HCT116 (cell line): ENCODE measurements around the gene TRPV4. TPM values are rescaled to one million over a fixed set of nuclear protein-coding genes. Genes with fewer than 3 reads are reported as not detected.

Source experiments
- ATAC-seq: fragments of 200-7000 bp; cut with Tn5 transposase; 2 replicates; pipeline ENCODE4 v1.9.1; 2020; ENCODE audit warnings: mild to moderate bottlenecking, moderate library complexity
- BruUV-seq: library from RNA; stranded (reverse); fragments of 400-500 nt; replicated peaks from 2 replicates; lab custom pipeline; 2021; lab: Mats Ljungman, UMichigan
- CTCF ChIA-PET: fragments of 300-600 bp; sonication (Branson Sonifier 250); formaldehyde crosslinking; loops from one replicate; lab custom pipeline; 2021; ENCODE audit warnings: antibody characterized with exemption; lab: Charles Lee
- POLR2A ChIA-PET: fragments of 300-600, 350-600 bp; sonication (Branson Sonifier 250); formaldehyde crosslinking; loops from one replicate; lab custom pipeline; 2021; ENCODE audit warnings: antibody characterized with exemption; lab: Charles Lee
- RAD21 ChIA-PET, 2 experiments: fragments of 300-600 bp; sonication (Branson Sonifier 250); formaldehyde crosslinking; loops; one replicate each; lab custom pipeline; 2023; ENCODE audit warnings: low total read pairs in 2 of 2; ENCODE audit not compliant: uncharacterized antibody in 2 of 2, unreplicated experiment in 2 of 2, low non-redundant PET in 1 of 2; lab: Charles Lee
- DNase-seq: peaks from one replicate; pipeline ENCODE4 v3.0.0-alpha.2; 2010; ENCODE audit warnings: low read depth, low spot score
- H2AFZ ChIP-seq: fragments of 200-600 bp; shearing (Covaris generic), sonication (generic); 2 replicates; pipeline ENCODE4 v1.6.1; 2017; ENCODE audit warnings: low read depth, mixed run types, mixed read lengths, antibody characterized with exemption, low read length; ENCODE audit not compliant: poor library complexity, severe bottlenecking
- H3K27ac ChIP-seq: 2 replicates; pipeline ENCODE4 v1.5.1; 2012; ENCODE audit warnings: low read depth, low read length
- H3K27me3 ChIP-seq: fragments of 200-600 bp; sonication (generic); 2 replicates; pipeline ENCODE4 v1.6.1; 2016; ENCODE audit warnings: mixed run types, low read length, mixed read lengths; ENCODE audit not compliant: insufficient read depth
- H3K36me3 ChIP-seq, 2 experiments: fragments of 200-500 bp in 1 of 2; fragments of 200-600 bp in 1 of 2; sonication (Bioruptor generic) in 1 of 2; sonication (generic) in 1 of 2; 2 replicates each; pipeline versions ENCODE4 v1.5.1 to v1.6.1; 2014 to 2016; ENCODE audit warnings: low read length in 2 of 2, inconsistent platforms in 1 of 2, mixed read lengths in 1 of 2, mixed run types in 1 of 2; ENCODE audit not compliant: insufficient read depth in 2 of 2, control insufficient read depth in 1 of 2
- H3K4me1 ChIP-seq, 2 experiments: fragments of 200-600 bp in 1 of 2; sonication (generic) in 1 of 2; 2 replicates each; pipeline versions ENCODE4 v1.5.1 to v1.6.1; 2012 to 2017; ENCODE audit warnings: low read length in 2 of 2, inconsistent platforms in 1 of 2, mild to moderate bottlenecking in 1 of 2, mixed read lengths in 1 of 2, mixed run types in 1 of 2, moderate library complexity in 1 of 2; ENCODE audit not compliant: insufficient read depth in 2 of 2, control insufficient read depth in 1 of 2
- H3K4me2 ChIP-seq: fragments of 200-600 bp; sonication (generic); 2 replicates; pipeline ENCODE4 v1.6.1; 2017; ENCODE audit warnings: mixed run types, low read length, mixed read lengths
- H3K4me3 ChIP-seq, 2 experiments: fragments of 200-600 bp in 1 of 2; sonication (generic) in 1 of 2; replicated peaks in 1 of 2; 2 replicates each; pipeline ENCODE4 v1.5.1; 2011 to 2016; ENCODE audit warnings: low read length in 2 of 2, control low read depth in 1 of 2, low read depth in 1 of 2, mild to moderate bottlenecking in 1 of 2, mixed read lengths in 1 of 2, mixed run types in 1 of 2
- H3K79me2 ChIP-seq: fragments of 200-600 bp; sonication (generic); 2 replicates; pipeline ENCODE4 v1.6.1; 2017; ENCODE audit warnings: mild to moderate bottlenecking, mixed run types, low read length, moderate library complexity, mixed read lengths; ENCODE audit not compliant: insufficient read depth
- H3K9ac ChIP-seq: fragments of 200-600 bp; sonication (generic); 2 replicates; pipeline ENCODE4 v1.6.1; 2016; ENCODE audit warnings: low read length, mixed read lengths
- H3K9me2 ChIP-seq: fragments of 200-600 bp; sonication (generic), shearing (Covaris generic); 2 replicates; pipeline ENCODE4 v1.6.1; 2017; ENCODE audit warnings: mixed run types, mild to moderate bottlenecking, moderate library complexity; ENCODE audit not compliant: insufficient read depth
- H3K9me3 ChIP-seq, 2 experiments: fragments of 200-500 bp in 1 of 2; fragments of 200-600 bp in 1 of 2; sonication (Bioruptor generic) in 1 of 2; sonication (generic) in 1 of 2; 2 replicates each; pipeline ENCODE4 v1.6.1; 2014 to 2017; ENCODE audit warnings: low read length in 2 of 2, mixed read lengths in 2 of 2, inconsistent platforms in 1 of 2, low read depth in 1 of 2, mild to moderate bottlenecking in 1 of 2, mixed run types in 1 of 2, moderate library complexity in 1 of 2; ENCODE audit not compliant: control insufficient read depth in 1 of 2, insufficient read depth in 1 of 2
- H4K20me1 ChIP-seq: fragments of 200-600 bp; sonication (generic), shearing (Covaris generic); 2 replicates; pipeline ENCODE4 v1.6.1; 2017; ENCODE audit warnings: mixed run types, mild to moderate bottlenecking, moderate library complexity; ENCODE audit not compliant: insufficient read depth
- CBX3 ChIP-seq: IDR thresholded peaks from 2 replicates; pipeline ENCODE4 v1.6.1; 2012; ENCODE audit warnings: low read depth
- EZH2 ChIP-seq: fragments of 200-600 bp; sonication (generic); IDR thresholded peaks from 2 replicates; pipeline ENCODE4 v1.6.1; 2017; ENCODE audit warnings: antibody characterized with exemption, mixed run types
- POLR2AphosphoS5 ChIP-seq: IDR thresholded peaks from 2 replicates; pipeline ENCODE4 v1.6.1; 2011; ENCODE audit warnings: mild to moderate bottlenecking, low read depth, low read length, moderate library complexity
- RAD21 ChIP-seq: IDR thresholded peaks from 2 replicates; pipeline ENCODE4 v1.6.1; 2012; ENCODE audit warnings: low read depth, mild to moderate bottlenecking
- SRF ChIP-seq: IDR thresholded peaks from 2 replicates; pipeline ENCODE4 v1.6.1; 2012; ENCODE audit warnings: low read depth
- YY1 ChIP-seq: IDR thresholded peaks from 2 replicates; pipeline ENCODE4 v1.6.1; 2011; ENCODE audit warnings: low read length, low read depth, moderate library complexity, mild to moderate bottlenecking; ENCODE audit not compliant: insufficient replicate concordance; ENCODE audit errors: extremely low read depth
- ZNF274 ChIP-seq: fragments of 200-500 bp; sonication (Bioruptor generic); IDR thresholded peaks from 2 replicates; pipeline ENCODE4 v1.6.1; 2014; ENCODE audit warnings: mild to moderate bottlenecking, low read depth, low read length, inconsistent platforms
- intact Hi-C: fragments of 100-400 bp; cut with micrococcal nuclease; formaldehyde crosslinking; loops from 2 replicates; pipeline ENCODE4 v1.10.0; 2022
- total RNA-seq: library from RNA; stranded (reverse); gene quantifications from one replicate; pipeline ENCODE4 v1.2.1, GENCODE V29; 2021; ENCODE audit not compliant: unreplicated experiment
- TF ChIP-seq, protein P1 (sequence below): IDR thresholded peaks from 2 replicates; pipeline ENCODE4 v1.6.1; 2012
- TF ChIP-seq, protein P2 (sequence below), 3 experiments: fragments of 200-600 bp in 1 of 3; sonication (generic) in 1 of 3; IDR thresholded peaks in 2 of 3; conservative IDR thresholded peaks in 1 of 3; 2 replicates each; pipeline ENCODE4 v1.5.1; 2012 to 2017; ENCODE audit warnings: low read depth in 2 of 3, low read length in 2 of 3, antibody characterized with exemption in 1 of 3, borderline replicate concordance in 1 of 3, control low read depth in 1 of 3, mild to moderate bottlenecking in 1 of 3, mixed read lengths in 1 of 3, mixed run types in 1 of 3, moderate library complexity in 1 of 3; ENCODE audit not compliant: insufficient read depth in 1 of 3

Gene TRPV4
- total RNA-seq, 1 experiment from 2014 or later = 0.54 TPM

DNA sequence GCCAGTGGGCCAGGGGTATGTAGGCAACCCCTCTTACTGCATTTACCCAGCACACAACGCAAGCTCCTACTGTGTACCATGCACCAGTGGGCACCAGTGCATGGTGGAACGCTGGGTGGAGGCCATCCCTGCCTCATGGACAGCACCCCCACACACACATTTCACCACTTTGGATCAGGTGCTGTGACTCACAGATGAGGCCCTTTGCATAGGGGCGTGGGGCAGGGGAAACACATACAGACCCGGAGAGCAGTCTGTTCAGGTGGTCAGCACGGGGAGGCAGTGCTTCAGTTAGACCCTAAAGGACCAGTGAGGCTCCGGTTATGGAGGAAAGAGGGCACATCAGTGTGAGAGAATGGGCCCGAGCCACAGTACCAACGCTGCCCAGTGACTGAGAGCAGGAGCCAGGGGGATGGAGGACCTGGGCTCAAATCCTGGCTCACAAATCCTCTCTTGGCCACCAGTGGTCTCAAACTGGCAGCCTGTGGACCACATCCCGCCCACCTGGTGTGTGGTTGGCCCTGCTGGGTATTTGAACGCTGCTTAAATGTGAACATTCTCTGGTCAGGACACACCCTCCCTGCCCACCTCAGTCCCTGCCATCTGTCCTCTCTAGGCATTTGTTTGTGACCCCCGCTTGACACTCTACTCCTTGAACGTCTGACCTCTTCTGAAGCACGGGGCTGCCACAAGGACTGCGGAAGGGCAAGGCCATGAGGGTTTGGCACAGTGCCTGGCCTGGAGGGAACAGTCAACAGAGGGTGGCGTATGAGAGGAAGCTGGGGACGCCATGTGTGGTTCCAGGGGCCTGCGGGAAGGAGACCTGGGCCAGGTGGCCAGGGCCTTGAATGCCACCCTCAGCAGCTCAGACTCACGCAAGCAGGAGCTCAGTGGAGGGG lies 72.9 kb downstream of the TRPV4 start:
- Histone ChIP-seq H4K20me1 (no peaks in the 10 kb centered on the region), H2AFZ (no peak overlapping the region), H3K27ac (no peak overlapping the region), H3K79me2 (no peaks in the 10 kb centered on the region), H3K4me2 (no peak overlapping the region), H3K4me1 (peaks cover 0 to 12% of the 10 kb centered on the region in 2 experiments; a peak in 2 of 4 replicates), H3K9me2 (no peaks in the 10 kb centered on the region), H3K4me3 (no peak overlapping the region), H3K9ac (no peak overlapping the region), H3K9me3 (peaks cover 0 to 5% of the 10 kb centered on the region in 2 experiments; a peak in 1 of 4 replicates), H3K36me3 (no peaks in the 10 kb centered on the region), H3K27me3 (no peaks in the 10 kb centered on the region)
- no peak for DNase-seq
- TF ChIP-seq ZNF274 (no peak), POLR2AphosphoS5 (no peak), CBX3 (no peak), SRF (no peak), RAD21 (no peak), EZH2 (no peak), YY1 (no peak)
- TF ChIP-seq, protein P1, sequence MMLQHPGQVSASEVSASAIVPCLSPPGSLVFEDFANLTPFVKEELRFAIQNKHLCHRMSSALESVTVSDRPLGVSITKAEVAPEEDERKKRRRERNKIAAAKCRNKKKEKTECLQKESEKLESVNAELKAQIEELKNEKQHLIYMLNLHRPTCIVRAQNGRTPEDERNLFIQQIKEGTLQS = no peak
- TF ChIP-seq, protein P2, sequence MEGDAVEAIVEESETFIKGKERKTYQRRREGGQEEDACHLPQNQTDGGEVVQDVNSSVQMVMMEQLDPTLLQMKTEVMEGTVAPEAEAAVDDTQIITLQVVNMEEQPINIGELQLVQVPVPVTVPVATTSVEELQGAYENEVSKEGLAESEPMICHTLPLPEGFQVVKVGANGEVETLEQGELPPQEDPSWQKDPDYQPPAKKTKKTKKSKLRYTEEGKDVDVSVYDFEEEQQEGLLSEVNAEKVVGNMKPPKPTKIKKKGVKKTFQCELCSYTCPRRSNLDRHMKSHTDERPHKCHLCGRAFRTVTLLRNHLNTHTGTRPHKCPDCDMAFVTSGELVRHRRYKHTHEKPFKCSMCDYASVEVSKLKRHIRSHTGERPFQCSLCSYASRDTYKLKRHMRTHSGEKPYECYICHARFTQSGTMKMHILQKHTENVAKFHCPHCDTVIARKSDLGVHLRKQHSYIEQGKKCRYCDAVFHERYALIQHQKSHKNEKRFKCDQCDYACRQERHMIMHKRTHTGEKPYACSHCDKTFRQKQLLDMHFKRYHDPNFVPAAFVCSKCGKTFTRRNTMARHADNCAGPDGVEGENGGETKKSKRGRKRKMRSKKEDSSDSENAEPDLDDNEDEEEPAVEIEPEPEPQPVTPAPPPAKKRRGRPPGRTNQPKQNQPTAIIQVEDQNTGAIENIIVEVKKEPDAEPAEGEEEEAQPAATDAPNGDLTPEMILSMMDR (IDR thresholded peaks at IDR 0.05 in 2 of 3, conservative IDR thresholded peaks at IDR 0.05 in 1 of 3; ENCODE audit: borderline replicate concordance in 1 of 3, insufficient read depth in 1 of 3, low read depth in 2 of 3, low read length in 2 of 3) = no peak
- intact Hi-C loops = no loop called here
- ChIA-PET POLR2A (no interaction called here), RAD21 (no interaction called here), CTCF (no interaction called here)
- no peak for ATAC-seq
- BruUV-seq = no TSS peak
